Mucosa of descending colon (tissue), 3 donors: ENCODE measurements around the gene ELMO3. TPM values are rescaled to one million over a fixed set of nuclear protein-coding genes. Genes with fewer than 3 reads are reported as not detected.

Experiments
- ATAC-seq: fragments of 200-7000 bp; cut with Tn5 transposase; one replicate; pipeline ENCODE4 v1.9.1; 2020; ENCODE audit warnings: mild to moderate bottlenecking, moderate library complexity
- DNase-seq, 3 donors: peaks; one replicate each; pipeline ENCODE4 v3.0.0-alpha.2; 2020
- H3K36me3 ChIP-seq: fragments of 200-600 bp; one replicate; pipeline ENCODE4 v1.8.0; 2021; ENCODE audit warnings: low read depth, mild to moderate bottlenecking
- H3K4me1 ChIP-seq: fragments of 200-600 bp; one replicate; pipeline ENCODE4 v1.8.0; 2021; ENCODE audit warnings: low read depth, mild to moderate bottlenecking
- H3K4me3 ChIP-seq: fragments of 200-600 bp; one replicate; pipeline ENCODE4 v1.8.0; 2021; ENCODE audit warnings: mild to moderate bottlenecking
- H3K9me3 ChIP-seq: fragments of 200-600 bp; one replicate; pipeline ENCODE4 v1.8.0; 2021; ENCODE audit warnings: mild to moderate bottlenecking
- CTCF ChIP-seq: fragments of 200-600 bp; IDR thresholded peaks from one replicate; pipeline ENCODE4 v1.8.0; 2022; ENCODE audit warnings: antibody characterized with exemption, mild to moderate bottlenecking
- intact Hi-C, 2 donors: fragments of 100-400 bp; cut with DNase I in 1 of 2; cut with micrococcal nuclease in 1 of 2; formaldehyde crosslinking; loops; one replicate each; pipeline versions ENCODE4 v1.11.0 to v1.11.1; 2022; cut with DNase I, micrococcal nuclease
- total RNA-seq, 3 donors: library from RNA; stranded (reverse); fragmentation: NEBNext Ultra II Directional in 2 of 3; extraction: Animal tissue kit (Norgen Biotek cat#: 25700) in 2 of 3; gene quantifications; one replicate each; pipeline versions ENCODE4 v1.2.1 to v1.2.4, GENCODE V29; 2021 to 2023
- donor health status: DM: no; HTN: no; CAD: no; lungs with moderate emphysema.
- donor health status: DM: no; HTN: no; CAD: no.
- donor health status: DM: no; HTN: yes; CAD: no.

Gene ELMO3
- total RNA-seq, 3 donors from 2014 or later = 25.4 to 68.0 (median 42.1) TPM

GRCh38 chr16:67215706-67216105 lies 16.8 kb downstream of the ELMO3 start:
- DNase-seq (no peak), ATAC-seq (no peak)
- no peaks in the 10 kb centered on the region for H3K36me3 ChIP-seq
- H3K4me3 ChIP-seq = no peak overlapping the region
- H3K9me3 ChIP-seq = no peaks in the 10 kb centered on the region
- no peaks in the 10 kb centered on the region for H3K4me1 ChIP-seq
- TF ChIP-seq CTCF = no peak
- intact Hi-C loops = no loop called here

- TF ChIP-seq CTCF = no peak
- DNase-seq (no peak), ATAC-seq (peak; percentile 50)
- Histone ChIP-seq H3K4me3 (no peak overlapping the region), H3K36me3 (no peaks in the 10 kb centered on the region), H3K9me3 (no peaks in the 10 kb centered on the region), H3K4me1 (no peaks in the 10 kb centered on the region)
- intact Hi-C loops = no loop called here
These were observed 17.9 kb downstream of the ELMO3 start for GRCh38 chr16:67216612-67217490.

GRCh38 chr16:67223992-67224391 lies 25.1 kb downstream of the ELMO3 start:
- ATAC-seq (no peak), DNase-seq (no peak)
- intact Hi-C loops = no loop called here
- no peak for TF ChIP-seq CTCF
- Histone ChIP-seq H3K4me1 (peaks cover 8% of the 10 kb centered on the region), H3K4me3 (no peak overlapping the region), H3K36me3 (peaks cover 4% of the 10 kb centered on the region), H3K9me3 (no peaks in the 10 kb centered on the region)

GRCh38 chr16:67226295-67226803 lies 27.4 kb downstream of the ELMO3 start:
- DNase-seq = no peak
- Histone ChIP-seq H3K4me3 (peak overlapping the region; percentile 95), H3K36me3 (peaks cover 4% of the 10 kb centered on the region), H3K4me1 (peaks cover 8% of the 10 kb centered on the region), H3K9me3 (no peaks in the 10 kb centered on the region)
- TF ChIP-seq CTCF = no peak
- intact Hi-C loops = no loop called here
- ATAC-seq = no peak

GRCh38 chr16:67226804-67227566 lies 28.1 kb downstream of the ELMO3 start, which contains the start of gene TMEM208:
TSS of gene TMEM208 (plus strand) at chr16:67227130. CDS start at chr16:67227219, 89 bp downstream.
- Histone ChIP-seq H3K9me3 (no peaks in the 10 kb centered on the region), H3K36me3 (peaks cover 4% of the 10 kb centered on the region), H3K4me1 (peaks cover 8% of the 10 kb centered on the region), H3K4me3 (peak within 1 kb of the TSS; percentile 95)
- DNase-seq (peak; percentile 98), ATAC-seq (peak; percentile 96)
- TF ChIP-seq CTCF = no peak
- intact Hi-C loops = no loop called here
